ENCODE data around the gene RDH5.

The RDH5 gene

GRCh38 chr12:55727643-55728185, 7.5 kb downstream of the RDH5 start:
- DNase-seq (ENCODE audit: insufficient read length, low spot score) (no peak), FAIRE-seq (no peak)

GRCh38 chr12:55728186-55728938, 8.2 kb downstream of the RDH5 start:
- DNase-seq (ENCODE audit: insufficient read length, low spot score) (no peak), FAIRE-seq (no peak)

GRCh38 chr12:55728939-55729818, 9.0 kb downstream of the RDH5 start, which contains the start of gene CD63:
TSS of gene CD63 (minus strand) at chr12:55729009. CDS start at chr12:55728341, 668 bp downstream.
- FAIRE-seq (peak; percentile 57), DNase-seq (ENCODE audit: insufficient read length, low spot score) (peak; percentile 92)

DNA sequence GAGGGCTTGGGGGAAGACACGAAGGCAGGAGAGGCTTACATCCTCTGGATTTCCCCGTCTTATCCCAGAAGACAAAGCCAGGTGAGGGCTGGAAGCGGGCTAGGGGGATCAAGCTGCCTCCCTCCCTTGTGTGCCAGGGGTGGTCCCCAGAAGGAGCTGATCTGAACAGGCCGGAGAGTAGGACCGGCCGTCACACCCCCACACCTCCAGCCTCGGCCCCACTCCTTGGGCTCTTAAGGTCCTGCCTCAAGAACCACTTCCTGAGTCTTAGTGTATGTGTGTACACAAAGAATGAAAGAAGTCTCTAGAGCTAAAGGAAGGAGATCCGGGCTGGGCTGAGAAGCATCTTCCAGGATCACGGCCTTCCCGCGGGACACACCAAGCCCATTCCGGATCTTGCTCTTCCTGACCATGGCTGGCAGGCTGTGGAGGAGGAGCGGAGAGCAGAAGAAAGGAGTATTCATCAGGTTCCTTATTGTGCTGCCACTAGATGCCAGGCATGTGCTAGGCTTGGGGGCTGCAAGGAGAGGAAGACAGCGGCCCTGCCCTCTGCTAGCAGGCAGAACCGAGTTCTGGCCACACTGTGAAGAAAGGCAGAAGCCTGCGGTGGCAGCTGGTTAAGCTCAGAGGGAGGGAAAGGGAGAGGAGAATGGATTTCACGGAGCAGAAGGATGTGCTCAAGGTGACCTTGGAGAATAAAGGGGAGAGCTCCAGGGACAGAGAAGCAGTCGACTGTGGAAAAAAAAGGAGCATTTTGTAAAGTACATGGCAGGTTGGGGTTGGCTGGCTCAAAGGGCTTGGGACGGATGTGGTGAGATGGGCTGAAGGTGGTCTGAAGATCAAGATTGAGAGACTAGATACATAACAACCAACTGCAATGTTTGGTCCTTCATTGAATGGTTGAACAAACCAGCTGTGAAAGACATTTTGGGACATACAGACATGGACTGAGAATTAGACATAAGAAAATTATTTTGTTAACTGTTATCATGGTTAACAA, 9.9 kb downstream of the RDH5 start:
- DNase-seq (ENCODE audit: insufficient read length, low spot score), result no peak
- no peak for FAIRE-seq

DNA sequence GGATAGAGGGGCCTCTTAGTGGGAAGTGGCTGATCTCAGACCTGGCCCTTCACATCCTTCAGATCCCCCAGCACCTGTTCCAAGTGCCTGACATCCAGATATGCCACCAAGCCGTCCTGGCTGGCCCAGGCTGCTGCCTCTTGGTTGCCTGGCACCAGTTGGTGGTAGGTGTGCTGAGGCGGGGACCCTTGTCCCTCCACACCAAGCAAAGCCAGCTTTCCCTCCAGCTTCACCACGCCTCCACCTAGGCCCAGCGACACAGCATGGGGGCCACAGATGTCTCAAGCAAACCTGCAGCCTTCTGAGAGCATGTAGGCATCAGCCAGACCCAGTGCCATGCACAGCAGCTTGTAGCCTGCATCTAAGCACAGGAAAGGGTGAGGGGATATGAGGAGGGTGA, 12.1 kb downstream of the RDH5 start:
- DNase-seq (ENCODE audit: insufficient read length, low spot score), result no peak
- FAIRE-seq, result no peak

- no peak for FAIRE-seq
These were observed 12.9 kb downstream of the RDH5 start for GRCh38 chr12:55733021-55733555.

DNA sequence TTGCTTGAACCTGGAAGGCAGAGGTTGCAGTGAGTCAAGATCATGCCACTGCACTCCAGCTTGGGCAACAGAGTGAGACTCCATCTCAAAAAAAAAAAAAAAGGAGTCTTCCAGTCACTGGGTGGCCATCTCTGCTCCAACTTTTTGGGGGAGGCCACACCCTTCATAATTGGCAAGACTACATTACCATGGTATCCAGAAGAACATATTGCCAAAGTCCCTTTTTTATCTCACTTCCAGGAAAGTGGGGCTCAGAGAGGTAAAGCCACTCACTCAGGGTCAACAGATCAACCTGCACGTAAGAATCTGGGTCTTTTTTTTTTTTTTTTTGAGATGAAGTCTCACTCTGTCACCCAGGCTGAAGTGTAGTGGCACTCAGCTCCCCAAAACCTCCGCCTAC, 13.7 kb downstream of the RDH5 start:
- no peak for FAIRE-seq
- no peak for DNase-seq (ENCODE audit: insufficient read length, low spot score)

More at GRCh38 chr12:55733021-55733555, 12.9 kb downstream of the RDH5 start:
- DNase-seq (ENCODE audit: insufficient read length, low spot score), result no peak

- no peak for DNase-seq (ENCODE audit: insufficient read length, low spot score)
These were observed 14.4 kb downstream of the RDH5 start for GRCh38 chr12:55734595-55734994.

GRCh38 chr12:55736076-55736475, 15.9 kb downstream of the RDH5 start:
- DNase-seq (ENCODE audit: insufficient read length, low spot score), result no peak
- no peak for FAIRE-seq

More at GRCh38 chr12:55734595-55734994, 14.4 kb downstream of the RDH5 start:
- no peak for FAIRE-seq

DNA sequence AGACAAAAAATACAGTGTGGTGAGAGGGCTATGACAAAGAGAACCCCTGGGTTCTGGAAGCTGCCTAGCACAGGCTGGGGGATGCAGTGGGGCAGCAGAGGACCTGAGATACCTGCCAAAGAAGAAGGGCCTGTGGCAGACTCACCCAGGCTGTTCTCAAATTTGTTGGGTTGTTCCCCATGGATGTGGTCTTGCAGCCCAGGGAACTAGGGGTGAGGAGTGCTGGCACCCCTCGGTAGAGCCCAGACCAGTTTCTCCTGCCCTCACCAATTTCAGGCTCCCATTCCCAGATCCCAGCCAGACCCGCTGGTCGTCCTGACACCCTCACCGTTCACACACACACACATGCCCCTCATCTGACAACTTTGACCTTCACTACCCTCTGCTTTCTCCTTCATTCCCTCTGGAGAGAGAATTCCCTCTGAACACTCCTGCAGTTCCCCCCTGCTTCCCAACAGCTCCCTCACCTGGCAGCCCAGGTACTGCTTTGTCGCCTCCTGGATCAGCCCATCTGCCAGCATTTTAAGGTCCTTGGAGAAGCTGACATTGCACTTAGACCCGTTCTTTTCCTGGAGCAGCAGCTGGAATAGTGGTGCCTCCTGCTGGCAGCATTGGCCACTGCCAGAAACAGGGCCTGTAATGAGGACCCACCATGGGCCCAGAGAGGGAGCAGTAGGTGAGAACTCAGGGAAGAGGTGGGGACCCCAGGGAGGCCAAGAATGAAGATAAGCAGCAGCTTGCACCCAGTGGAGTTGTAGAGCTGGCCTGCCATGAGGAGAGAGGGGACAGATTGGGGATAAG, 16.8 kb downstream of the RDH5 start:
- no peak for FAIRE-seq
- no peak for DNase-seq (ENCODE audit: insufficient read length, low spot score)

GRCh38 chr12:55737581-55738122, 17.5 kb downstream of the RDH5 start:
- FAIRE-seq (no peak), DNase-seq (ENCODE audit: insufficient read length, low spot score) (no peak)

DNA sequence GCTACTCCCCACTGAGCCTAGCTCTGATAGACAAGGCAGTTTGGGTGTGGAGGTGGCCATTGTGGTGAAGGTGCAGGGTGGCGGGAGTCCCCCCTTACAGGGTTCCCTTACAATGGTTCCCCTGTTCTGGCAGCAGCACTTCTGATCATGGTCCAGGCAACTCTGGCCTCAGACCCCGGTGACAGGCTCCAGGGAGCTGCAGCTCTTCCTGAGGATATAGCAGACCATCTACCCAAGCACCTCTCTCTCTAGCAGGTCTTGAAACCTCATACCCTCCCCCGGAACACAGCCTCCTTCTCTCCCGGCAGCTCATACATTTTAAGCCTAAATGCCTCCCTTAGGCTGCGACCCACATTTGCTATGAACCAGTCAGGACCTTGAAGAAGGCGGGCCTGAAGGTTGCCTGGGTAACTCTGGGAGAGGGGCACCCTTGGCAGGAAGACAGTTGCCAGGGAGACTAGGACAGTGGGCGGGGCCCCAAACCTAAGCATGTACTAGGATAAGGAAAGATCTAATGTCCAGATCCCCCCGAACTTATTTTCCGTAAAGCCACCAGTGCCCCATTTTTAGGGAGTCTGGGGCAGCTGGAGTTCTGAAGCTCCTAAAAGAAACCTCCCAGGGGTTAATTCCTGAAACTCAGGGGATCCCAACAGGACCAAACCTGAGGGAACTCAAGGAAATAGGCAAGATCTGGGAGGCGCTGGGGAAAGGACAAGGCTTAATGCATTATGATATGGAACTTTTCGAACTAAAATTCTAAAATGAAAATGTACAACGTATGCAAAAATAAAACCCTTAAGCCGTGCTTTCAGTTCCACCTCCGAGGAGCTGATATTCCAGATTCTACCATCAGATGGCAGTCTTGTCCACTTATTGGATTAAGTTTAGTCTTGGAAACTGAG, 18.2 kb downstream of the RDH5 start:
- DNase-seq (ENCODE audit: insufficient read length, low spot score) (peak; percentile 78), FAIRE-seq (peak; percentile 74)

DNA sequence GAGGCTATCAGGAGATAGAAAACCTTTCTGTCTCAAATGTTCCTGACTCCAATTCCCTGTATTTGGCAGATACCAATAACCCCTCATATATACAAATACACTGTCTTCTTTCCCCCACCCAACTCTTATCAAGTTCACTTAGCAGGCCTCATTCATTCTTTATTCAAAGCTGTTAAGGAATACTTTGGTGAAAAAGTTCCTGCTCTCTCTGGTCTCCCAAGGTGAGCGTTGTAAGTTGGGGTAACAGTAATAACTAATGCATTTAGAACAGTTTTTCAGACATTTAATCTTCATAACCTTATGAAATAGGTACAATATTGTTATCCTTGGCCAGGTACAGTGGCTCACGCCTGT, 18.8 kb downstream of the RDH5 start:
- no peak for DNase-seq (ENCODE audit: insufficient read length, low spot score)
- no peak for FAIRE-seq

GRCh38 chr12:55741931-55742680, 21.9 kb downstream of the RDH5 start:
- FAIRE-seq, result no peak
- DNase-seq (ENCODE audit: insufficient read length, low spot score), result no peak

GRCh38 chr12:55742719-55743405, 22.7 kb downstream of the RDH5 start, which contains the start of gene GDF11:
TSS of gene GDF11 (plus strand) at chr12:55743122. CDS start at chr12:55743317, 195 bp downstream.
- FAIRE-seq (no peak), DNase-seq (ENCODE audit: insufficient read length, low spot score) (peak; percentile 81)
